RWPE1 (cell line): Measurements from ENCODE around the gene SLC22A14.

Experiments
- CTCF ChIA-PET: fragments of 350-600 bp; sonication (Branson Sonifier 250); formaldehyde crosslinking; extraction: SDS; loops from one replicate; lab custom pipeline; 2021; lab: Yijun Ruan, JAX
- POLR2A ChIA-PET: fragments of 400-600 bp; formaldehyde crosslinking; extraction: SDS; loops from one replicate; lab custom pipeline; 2020; ENCODE audit warnings: antibody characterized with exemption; ENCODE audit not compliant: low non-redundant PET; lab: Yijun Ruan, JAX
- DNase-seq: peaks from one replicate; pipeline ENCODE4 v3.0.0; 2012; ENCODE audit warnings: low spot score
- H3K27ac ChIP-seq: fragments of 450-650 bp; 2 replicates; pipeline ENCODE4 v1.5.1; 2017
- TF ChIP-seq, protein P1 (sequence below): fragments of 450-650 bp; conservative IDR thresholded peaks from 2 replicates; pipeline ENCODE4 v1.5.1; 2017; ENCODE audit warnings: low read depth, mild to moderate bottlenecking

The SLC22A14 gene

DNA sequence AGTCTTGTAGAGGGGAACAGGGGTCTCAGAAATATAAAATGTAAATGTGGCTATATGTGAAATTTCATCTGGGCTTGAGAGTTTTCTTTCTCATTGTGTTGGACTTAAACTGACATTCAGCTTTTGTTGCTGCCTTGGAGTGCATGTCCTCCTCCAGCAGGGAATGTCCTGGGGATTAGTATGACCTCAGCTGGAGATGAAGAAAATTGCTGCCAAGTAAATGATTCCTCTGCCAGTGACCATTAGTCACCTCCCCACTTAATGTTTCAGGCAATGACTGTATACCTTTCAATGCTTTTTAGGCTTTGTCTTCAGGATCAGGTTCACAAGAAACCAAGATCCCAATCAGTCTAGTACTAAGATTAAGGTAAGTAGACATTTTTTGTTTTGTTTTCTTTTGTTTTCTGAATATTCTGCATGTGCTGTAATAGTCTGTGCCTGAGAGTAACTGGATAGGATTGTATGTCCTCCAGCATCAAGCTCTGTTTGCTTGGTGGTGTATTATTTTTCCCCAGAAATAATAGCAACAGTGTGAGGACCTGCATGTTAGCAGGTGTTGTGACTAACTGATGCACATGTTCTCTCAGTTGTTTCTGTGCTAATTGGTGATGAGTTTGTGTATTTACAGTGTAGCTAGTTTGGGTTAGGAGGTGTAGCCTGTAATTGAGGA is 34.6 kb upstream of the SLC22A14 start:
- POLR2A ChIA-PET, result no interaction called here
- TF ChIP-seq, protein P1, sequence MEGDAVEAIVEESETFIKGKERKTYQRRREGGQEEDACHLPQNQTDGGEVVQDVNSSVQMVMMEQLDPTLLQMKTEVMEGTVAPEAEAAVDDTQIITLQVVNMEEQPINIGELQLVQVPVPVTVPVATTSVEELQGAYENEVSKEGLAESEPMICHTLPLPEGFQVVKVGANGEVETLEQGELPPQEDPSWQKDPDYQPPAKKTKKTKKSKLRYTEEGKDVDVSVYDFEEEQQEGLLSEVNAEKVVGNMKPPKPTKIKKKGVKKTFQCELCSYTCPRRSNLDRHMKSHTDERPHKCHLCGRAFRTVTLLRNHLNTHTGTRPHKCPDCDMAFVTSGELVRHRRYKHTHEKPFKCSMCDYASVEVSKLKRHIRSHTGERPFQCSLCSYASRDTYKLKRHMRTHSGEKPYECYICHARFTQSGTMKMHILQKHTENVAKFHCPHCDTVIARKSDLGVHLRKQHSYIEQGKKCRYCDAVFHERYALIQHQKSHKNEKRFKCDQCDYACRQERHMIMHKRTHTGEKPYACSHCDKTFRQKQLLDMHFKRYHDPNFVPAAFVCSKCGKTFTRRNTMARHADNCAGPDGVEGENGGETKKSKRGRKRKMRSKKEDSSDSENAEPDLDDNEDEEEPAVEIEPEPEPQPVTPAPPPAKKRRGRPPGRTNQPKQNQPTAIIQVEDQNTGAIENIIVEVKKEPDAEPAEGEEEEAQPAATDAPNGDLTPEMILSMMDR, result peak; percentile 42
- DNase-seq, result peak; percentile 81
- CTCF ChIA-PET, result interaction anchor here (0.7 to 1.4 kb wide), 3 partner anchors 126 to 179 kb away, joined by 3 to 4 read pairs (median 4); no protein-coding TSS in a partner anchor
- H3K27ac ChIP-seq, result no peak overlapping the region

DNA sequence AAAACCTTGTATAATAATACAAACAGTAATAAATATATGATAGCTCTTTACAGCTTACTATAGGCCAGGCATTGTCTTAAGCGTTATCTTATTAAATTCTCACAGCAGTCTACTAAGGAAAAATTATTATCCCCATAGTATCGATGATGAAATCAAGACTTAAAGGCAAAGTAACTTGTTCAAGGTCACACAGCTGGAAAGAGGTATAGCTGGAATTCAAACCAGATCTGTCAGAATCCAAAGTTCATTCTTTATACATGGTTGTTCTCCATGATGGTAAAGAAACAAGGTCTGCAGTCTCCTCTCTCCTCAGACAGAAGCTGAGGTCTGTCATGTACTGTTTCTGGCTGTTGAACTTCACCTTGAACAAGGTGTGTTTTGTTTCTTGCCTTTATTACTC is 31.9 kb upstream of the SLC22A14 start:
- CTCF ChIA-PET, result no interaction called here
- TF ChIP-seq, protein P1, result no peak
- POLR2A ChIA-PET, result no interaction called here
- DNase-seq, result no peak
- no peak overlapping the region for H3K27ac ChIP-seq

DNA sequence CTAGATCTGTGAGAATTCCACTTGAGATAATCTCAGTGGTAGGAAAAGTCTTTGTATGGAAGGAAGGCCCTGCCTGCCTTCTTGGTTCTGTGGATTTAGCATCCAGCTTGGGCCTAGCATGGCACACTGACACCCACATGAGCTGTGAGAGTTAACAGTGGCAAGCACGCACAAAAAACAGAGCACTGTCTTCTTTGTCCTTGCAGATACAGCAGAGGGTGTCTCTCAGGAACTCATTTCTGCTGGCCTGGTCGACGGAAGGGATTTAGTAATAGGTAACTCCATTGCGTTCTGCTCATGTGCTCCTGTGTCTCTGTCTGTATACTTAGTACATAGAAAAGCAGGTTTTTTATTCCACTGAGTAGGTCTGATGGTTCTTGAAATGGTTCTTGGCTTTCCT is 30.9 kb upstream of the SLC22A14 start:
- H3K27ac ChIP-seq, result no peak overlapping the region
- DNase-seq, result no peak
- ChIA-PET POLR2A (no interaction called here), CTCF (no interaction called here)
- TF ChIP-seq, protein P1, result no peak

DNA sequence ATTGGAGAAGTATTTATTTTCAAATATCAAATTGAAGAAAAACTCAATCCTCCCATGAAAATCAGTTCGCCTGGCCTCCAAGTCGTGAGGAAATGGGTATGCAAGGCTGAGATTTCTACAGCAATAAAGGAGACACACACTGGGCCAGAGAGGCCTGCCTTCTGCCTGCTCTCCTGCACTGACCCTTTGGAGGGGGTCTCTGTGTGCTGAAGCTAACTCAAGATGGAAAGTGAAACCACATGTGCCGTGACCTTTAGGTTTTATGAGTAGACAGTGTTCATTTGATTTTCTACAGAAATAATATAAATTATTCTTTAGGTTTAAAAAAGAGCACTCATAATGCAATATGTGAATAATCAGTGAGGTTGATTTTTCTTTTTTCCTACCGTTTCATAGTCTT is 28.4 kb upstream of the SLC22A14 start:
- CTCF ChIA-PET, result no interaction called here
- no peak overlapping the region for H3K27ac ChIP-seq
- POLR2A ChIA-PET, result no interaction called here
- TF ChIP-seq, protein P1, result no peak
- DNase-seq, result no peak

DNA sequence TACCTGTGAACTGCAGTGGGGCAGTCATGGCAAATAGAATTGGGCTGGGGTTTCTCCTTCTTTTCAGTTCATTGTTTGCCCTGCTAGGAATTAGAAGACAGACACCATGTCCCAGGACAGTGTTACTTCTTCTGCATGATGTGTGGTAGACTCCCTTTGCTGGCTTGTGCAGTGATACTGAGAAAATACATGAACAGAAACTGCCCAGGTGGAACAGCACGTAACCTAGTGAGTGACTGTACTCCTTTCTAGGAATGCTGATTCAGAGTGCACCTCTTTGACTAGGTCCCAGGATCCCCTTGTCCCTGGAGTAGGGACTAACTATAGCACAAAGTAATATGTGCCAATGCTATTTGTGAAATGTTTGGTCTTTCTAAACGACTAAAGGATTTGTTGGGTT is 27.2 kb upstream of the SLC22A14 start:
- no peak for DNase-seq
- POLR2A ChIA-PET, result no interaction called here
- CTCF ChIA-PET, result no interaction called here
- H3K27ac ChIP-seq, result no peak overlapping the region
- TF ChIP-seq, protein P1, result no peak

DNA sequence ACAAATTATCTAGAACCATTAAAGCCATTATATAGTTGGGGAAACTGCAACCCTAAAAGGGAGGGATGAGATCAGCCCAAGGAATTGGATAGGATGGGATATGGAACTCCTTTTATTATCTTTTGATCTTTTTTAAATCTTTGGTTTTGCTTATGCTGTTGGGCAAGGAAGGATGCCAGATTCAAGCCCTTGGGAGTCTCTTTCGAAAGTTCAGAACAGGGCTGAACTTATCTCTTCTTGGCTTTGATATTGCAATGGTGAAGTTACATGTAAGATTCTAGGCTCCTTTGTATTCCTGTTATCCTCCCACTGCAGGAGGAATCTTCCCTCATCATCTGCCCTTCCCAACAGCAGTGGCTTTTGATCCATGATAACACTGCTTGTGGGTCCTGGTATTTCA is 26.5 kb upstream of the SLC22A14 start:
- DNase-seq, result no peak
- ChIA-PET CTCF (no interaction called here), POLR2A (no interaction called here)
- TF ChIP-seq, protein P1, result no peak
- no peak overlapping the region for H3K27ac ChIP-seq

DNA sequence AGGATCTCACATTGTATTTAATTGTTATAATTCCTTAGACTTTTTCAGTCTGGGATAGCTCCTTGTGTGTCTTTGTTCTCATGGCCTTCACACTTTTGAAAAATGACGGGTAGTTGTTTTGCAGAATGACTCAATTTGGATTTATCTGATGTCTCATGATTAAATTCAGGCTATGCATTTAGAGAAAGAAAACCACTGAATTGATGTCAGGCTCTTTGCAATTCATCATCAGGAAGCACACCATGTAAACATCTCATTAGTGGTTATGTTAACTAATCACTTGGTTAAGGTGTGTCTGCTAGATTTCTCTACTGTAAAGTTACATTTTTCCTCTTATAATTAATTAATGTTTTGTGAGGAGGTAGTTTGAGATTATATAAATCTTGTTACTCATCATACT is 24.5 kb upstream of the SLC22A14 start:
- no peak for DNase-seq
- POLR2A ChIA-PET, result no interaction called here
- TF ChIP-seq, protein P1, result no peak
- H3K27ac ChIP-seq, result no peak overlapping the region
- CTCF ChIA-PET, result no interaction called here
